ENCODE results near the gene UQCRC2. TPM values are rescaled to one million over a fixed set of nuclear protein-coding genes. Genes with fewer than 3 reads are reported as not detected.

UQCRC2 gene
- polyA plus RNA-seq, 1 experiment: 245 TPM

- TF ChIP-seq CTCF (IDR thresholded peaks at IDR 0.05; ENCODE audit: low read depth, low read length): no peak
- peaks cover 2% of the 10 kb centered on the region; the same call in 1 of the 2 replicates for H3K9me3 ChIP-seq (ENCODE audit: control insufficient read depth, insufficient read depth, low read length)
- no peak overlapping the region for H3K27ac ChIP-seq (ENCODE audit: low read depth, low read length)
- no peak overlapping the region for H3K4me3 ChIP-seq (ENCODE audit: low read depth, low read length)
- no peak for DNase-seq (ENCODE audit: low read depth, low spot score)
- H3K27me3 ChIP-seq (ENCODE audit: control insufficient read depth, insufficient read depth, low read length): no peaks in the 10 kb centered on the region
- POLR2A ChIA-PET: interaction anchor here (0.7 kb wide), 1 partner anchor 9 kb away, joined by 16 read pairs; no protein-coding TSS in a partner anchor
- CTCF ChIA-PET: interaction anchor here (6.2 kb wide), 1 partner anchor 64 kb away, joined by 52 read pairs; no protein-coding TSS in a partner anchor
Observed at GRCh38 chr16:22013486-22013885, 60.3 kb downstream of the UQCRC2 start.

GRCh38 chr16:22014271-22014873 lies 61.2 kb downstream of the UQCRC2 start:
- POLR2A ChIA-PET: no interaction called here
- H3K27ac ChIP-seq (ENCODE audit: low read depth, low read length): no peak overlapping the region
- H3K27me3 ChIP-seq (ENCODE audit: control insufficient read depth, insufficient read depth, low read length): no peaks in the 10 kb centered on the region
- CTCF ChIA-PET: interaction anchor here (6.2 kb wide), 1 partner anchor 64 kb away, joined by 52 read pairs; no protein-coding TSS in a partner anchor
- DNase-seq (ENCODE audit: low read depth, low spot score): no peak
- no peak overlapping the region for H3K4me3 ChIP-seq (ENCODE audit: low read depth, low read length)
- H3K9me3 ChIP-seq (ENCODE audit: control insufficient read depth, insufficient read depth, low read length): no peaks in the 10 kb centered on the region
- no peak for TF ChIP-seq CTCF (IDR thresholded peaks at IDR 0.05; ENCODE audit: low read depth, low read length)

GRCh38 chr16:22016927-22017326 lies 63.8 kb downstream of the UQCRC2 start:
- Histone ChIP-seq H3K27me3 (ENCODE audit: control insufficient read depth, insufficient read depth, low read length) (no peaks in the 10 kb centered on the region), H3K4me3 (ENCODE audit: low read depth, low read length) (no peak overlapping the region), H3K27ac (ENCODE audit: low read depth, low read length) (no peak overlapping the region), H3K9me3 (ENCODE audit: control insufficient read depth, insufficient read depth, low read length) (no peaks in the 10 kb centered on the region)
- CTCF ChIA-PET: interaction anchor here (0.6 to 6.2 kb wide), 4 partner anchors 8 to 189 kb away, joined by 3 to 52 read pairs (median 4); partner anchors contain the start of gene EEF2K
- POLR2A ChIA-PET: no interaction called here
- no peak for TF ChIP-seq CTCF (IDR thresholded peaks at IDR 0.05; ENCODE audit: low read depth, low read length)
- no peak for DNase-seq (ENCODE audit: low read depth, low spot score)

GRCh38 chr16:22018559-22018958 lies 65.4 kb downstream of the UQCRC2 start:
- CTCF ChIA-PET: interaction anchor here (1.2 to 6.2 kb wide), 2 partner anchors 59 to 170 kb away, joined by 4 to 52 read pairs; no protein-coding TSS in a partner anchor
- Histone ChIP-seq H3K9me3 (ENCODE audit: control insufficient read depth, insufficient read depth, low read length) (no peaks in the 10 kb centered on the region), H3K4me3 (ENCODE audit: low read depth, low read length) (no peak overlapping the region), H3K27ac (ENCODE audit: low read depth, low read length) (no peak overlapping the region), H3K27me3 (ENCODE audit: control insufficient read depth, insufficient read depth, low read length) (no peaks in the 10 kb centered on the region)
- no peak for TF ChIP-seq CTCF (IDR thresholded peaks at IDR 0.05; ENCODE audit: low read depth, low read length)
- POLR2A ChIA-PET: no interaction called here
- DNase-seq (ENCODE audit: low read depth, low spot score): no peak

GRCh38 chr16:22022151-22022550 lies 69.0 kb downstream of the UQCRC2 start:
- Histone ChIP-seq H3K27me3 (ENCODE audit: control insufficient read depth, insufficient read depth, low read length) (no peaks in the 10 kb centered on the region), H3K27ac (ENCODE audit: low read depth, low read length) (no peak overlapping the region), H3K4me3 (ENCODE audit: low read depth, low read length) (no peak overlapping the region), H3K9me3 (ENCODE audit: control insufficient read depth, insufficient read depth, low read length) (no peaks in the 10 kb centered on the region)
- TF ChIP-seq CTCF (IDR thresholded peaks at IDR 0.05; ENCODE audit: low read depth, low read length): no peak
- CTCF ChIA-PET: interaction anchor here (3.1 kb wide), 1 partner anchor 56 kb away, joined by 18 read pairs; no protein-coding TSS in a partner anchor
- POLR2A ChIA-PET: no interaction called here
- no peak for DNase-seq (ENCODE audit: low read depth, low spot score)

Measured in AG04450 (cell line).